ENCODE measurements around the gene TCEA2. TPM values are rescaled to one million over a fixed set of nuclear protein-coding genes. Genes with fewer than 3 reads are reported as not detected.
A peak's percentile ranks its signal among the peaks of the same experiment; 100 is the strongest.

The TCEA2 gene
- total RNA-seq, 3 donors from 2014 or later: 4.1 to 46.1 (median 9.5) TPM

GRCh38 chr20:64029293-64030117 lies 33.5 kb upstream of the TCEA2 start:
- intact Hi-C loops (cut with DNase I, micrococcal nuclease): no loop called here
- TF ChIP-seq CTCF (IDR thresholded peaks at IDR 0.05): no peak
- ATAC-seq (no peak), DNase-seq (peak in 1 of 3 donors; percentile 29)
- Histone ChIP-seq H3K9me3 (no peaks in the 10 kb centered on the region), H3K4me3 (no peak overlapping the region), H3K36me3 (ENCODE audit: low read depth) (peaks cover 10% of the 10 kb centered on the region), H3K4me1 (ENCODE audit: low read depth) (peaks cover 10% of the 10 kb centered on the region)

- H3K36me3 ChIP-seq (ENCODE audit: low read depth): peaks cover 10% of the 10 kb centered on the region
- intact Hi-C loops (cut with DNase I, micrococcal nuclease): no loop called here
- DNase-seq (peak in 2 of 3 donors; percentile 51 to 55), ATAC-seq (peak; percentile 95)
- H3K9me3 ChIP-seq: no peaks in the 10 kb centered on the region
- TF ChIP-seq CTCF (IDR thresholded peaks at IDR 0.05): no peak
- H3K4me1 ChIP-seq (ENCODE audit: low read depth): peaks cover 7% of the 10 kb centered on the region
- no peak overlapping the region for H3K4me3 ChIP-seq
These were observed 32.4 kb upstream of the TCEA2 start for GRCh38 chr20:64030371-64031134.

- intact Hi-C loops (cut with DNase I, micrococcal nuclease): no loop called here
- Histone ChIP-seq H3K4me1 (ENCODE audit: low read depth) (peaks cover 7% of the 10 kb centered on the region), H3K9me3 (no peaks in the 10 kb centered on the region), H3K4me3 (no peak overlapping the region), H3K36me3 (ENCODE audit: low read depth) (peaks cover 10% of the 10 kb centered on the region)
- ATAC-seq: no peak
- no peak for TF ChIP-seq CTCF (IDR thresholded peaks at IDR 0.05)
- DNase-seq: peak in 1 of 3 donors; percentile 28
These were observed 31.1 kb upstream of the TCEA2 start for GRCh38 chr20:64031822-64032314.

GRCh38 chr20:64032706-64033624 lies 30.0 kb upstream of the TCEA2 start:
- intact Hi-C loops (cut with DNase I, micrococcal nuclease): no loop called here
- no peak for ATAC-seq
- H3K4me3 ChIP-seq: no peak overlapping the region
- H3K4me1 ChIP-seq (ENCODE audit: low read depth): peaks cover 10% of the 10 kb centered on the region
- DNase-seq: peak in 1 of 3 donors; percentile 22
- H3K9me3 ChIP-seq: no peaks in the 10 kb centered on the region
- H3K36me3 ChIP-seq (ENCODE audit: low read depth): peaks cover 6% of the 10 kb centered on the region
- no peak for TF ChIP-seq CTCF (IDR thresholded peaks at IDR 0.05)

GRCh38 chr20:64033981-64034493 lies 29.0 kb upstream of the TCEA2 start:
- no peak overlapping the region for H3K4me3 ChIP-seq

More at GRCh38 chr20:64033981-64034493, 29.0 kb upstream of the TCEA2 start:
- no peak for TF ChIP-seq CTCF (IDR thresholded peaks at IDR 0.05)
- ATAC-seq (no peak), DNase-seq (peak in 1 of 3 donors; percentile 20)
- Histone ChIP-seq H3K4me1 (ENCODE audit: low read depth) (peaks cover 15% of the 10 kb centered on the region), H3K36me3 (ENCODE audit: low read depth) (peaks cover 6% of the 10 kb centered on the region), H3K9me3 (no peaks in the 10 kb centered on the region)
- intact Hi-C loops (cut with DNase I, micrococcal nuclease): no loop called here
